HepG2 (cell line): Measurements from ENCODE around the gene RRP9. TPM values are rescaled to one million over a fixed set of nuclear protein-coding genes. Genes with fewer than 3 reads are reported as not detected.
A peak's percentile ranks its signal among the peaks of the same experiment; 100 is the strongest.

ENCODE experiments used
- AHR ChIP-seq: IDR thresholded peaks from 2 replicates; pipeline ENCODE4 v1.6.1; 2018; ENCODE audit warnings: missing genetic modification reagents, missing compliant biosample characterization
- ATF7-NPFF ChIP-seq: sonication (generic); formaldehyde crosslinking; IDR thresholded peaks from 2 replicates; pipeline ENCODE4 v1.8.1; 2023; ENCODE audit warnings: mild to moderate bottlenecking, low read depth, missing genetic modification reagents, moderate library complexity
- BCLAF1 ChIP-seq: fragments of 450-650 bp; IDR thresholded peaks from 2 replicates; pipeline ENCODE4 v1.6.1; 2017; ENCODE audit warnings: mild to moderate bottlenecking
- E2F2 ChIP-seq: sonication (generic); formaldehyde crosslinking; IDR thresholded peaks from 2 replicates; pipeline ENCODE4 v1.4.0; 2020; ENCODE audit warnings: missing genetic modification reagents, borderline replicate concordance
- FOXM1 ChIP-seq: sonication (generic); formaldehyde crosslinking; IDR thresholded peaks from 2 replicates; pipeline ENCODE4 v1.5.0; 2020; ENCODE audit warnings: missing genetic modification reagents
- GPN1 ChIP-seq: sonication (generic); formaldehyde crosslinking; IDR thresholded peaks from 2 replicates; pipeline ENCODE4 v1.5.1; 2020; ENCODE audit warnings: missing genetic modification reagents, borderline replicate concordance
- HOXA7 ChIP-seq: sonication (generic); formaldehyde crosslinking; IDR thresholded peaks from 2 replicates; pipeline ENCODE4 v1.8.1; 2022; ENCODE audit warnings: mild to moderate bottlenecking, missing genetic modification reagents, moderate library complexity
- KDM2A ChIP-seq: sonication (generic); formaldehyde crosslinking; IDR thresholded peaks from 2 replicates; pipeline ENCODE4 v1.4.0; 2020; ENCODE audit warnings: low read depth, missing genetic modification reagents, borderline replicate concordance
- KDM4B ChIP-seq: sonication (generic); formaldehyde crosslinking; IDR thresholded peaks from 2 replicates; pipeline ENCODE4 v1.4.0; 2020; ENCODE audit warnings: missing genetic modification reagents
- MAF1 ChIP-seq: sonication (generic); formaldehyde crosslinking; IDR thresholded peaks from 2 replicates; pipeline ENCODE4 v1.5.0; 2020; ENCODE audit warnings: missing genetic modification reagents, borderline replicate concordance
- NR3C1 ChIP-seq: sonication (generic); formaldehyde crosslinking; IDR thresholded peaks from 2 replicates; pipeline ENCODE4 v1.4.0; 2020; ENCODE audit warnings: missing genetic modification reagents
- RBFOX2 ChIP-seq: fragments of 200-400 bp; formaldehyde crosslinking; IDR thresholded peaks from 2 replicates; pipeline ENCODE4 v1.6.1; 2017; ENCODE audit warnings: low read depth, mild to moderate bottlenecking, low read length
- RELA ChIP-seq: sonication (generic); formaldehyde crosslinking; IDR thresholded peaks from 2 replicates; pipeline ENCODE4 v1.4.0; 2020; ENCODE audit warnings: missing genetic modification reagents
- RORA ChIP-seq: sonication (generic); formaldehyde crosslinking; IDR thresholded peaks from 2 replicates; pipeline ENCODE4 v1.5.0; 2020; ENCODE audit warnings: mild to moderate bottlenecking, missing genetic modification reagents, moderate library complexity
- SRSF9 ChIP-seq: fragments of 200-400 bp; formaldehyde crosslinking; IDR thresholded peaks from 2 replicates; pipeline ENCODE4 v1.6.1; 2018; ENCODE audit warnings: borderline replicate concordance, mild to moderate bottlenecking, low read depth, low read length; ENCODE audit not compliant: insufficient read depth, poor library complexity, severe bottlenecking
- ZBTB46 ChIP-seq: sonication (generic); formaldehyde crosslinking; IDR thresholded peaks from 2 replicates; pipeline ENCODE4 v1.4.0; 2020; ENCODE audit warnings: mild to moderate bottlenecking, missing genetic modification reagents, borderline replicate concordance
- ZNF12 ChIP-seq: sonication (generic); formaldehyde crosslinking; IDR thresholded peaks from 2 replicates; pipeline ENCODE4 v1.5.0; 2020; ENCODE audit warnings: missing genetic modification reagents
- ZNF292 ChIP-seq: sonication (generic); formaldehyde crosslinking; IDR thresholded peaks from 2 replicates; pipeline ENCODE4 v1.8.1; 2022; ENCODE audit warnings: mild to moderate bottlenecking, low read depth, missing genetic modification reagents, borderline replicate concordance
- ZNF329 ChIP-seq: sonication (generic); formaldehyde crosslinking; IDR thresholded peaks from 2 replicates; pipeline ENCODE4 v1.9.0; 2021; ENCODE audit warnings: low read depth, mild to moderate bottlenecking, missing genetic modification reagents
- ZNF558 ChIP-seq: sonication (generic); formaldehyde crosslinking; IDR thresholded peaks from 2 replicates; pipeline ENCODE4 v1.9.0; 2022; ENCODE audit warnings: mild to moderate bottlenecking, missing genetic modification reagents, borderline replicate concordance
- ZNF563 ChIP-seq: sonication (generic); formaldehyde crosslinking; IDR thresholded peaks from 2 replicates; pipeline ENCODE4 v1.8.0; 2022; ENCODE audit warnings: mild to moderate bottlenecking, moderate library complexity, missing genetic modification reagents
- ZNF644 ChIP-seq: IDR thresholded peaks from 2 replicates; pipeline ENCODE4 v1.6.1; 2016; ENCODE audit warnings: low read depth
- ZNF737 ChIP-seq: sonication (generic); formaldehyde crosslinking; IDR thresholded peaks from 2 replicates; pipeline ENCODE4 v1.5.0; 2020; ENCODE audit warnings: missing genetic modification reagents, mild to moderate bottlenecking, borderline replicate concordance
- ZNF75D ChIP-seq: sonication (generic); formaldehyde crosslinking; IDR thresholded peaks from 2 replicates; pipeline ENCODE4 v1.8.1; 2023; ENCODE audit warnings: missing genetic modification reagents, mild to moderate bottlenecking, borderline replicate concordance
- polyA plus RNA-seq, 8 experiments: library from polyadenylated mRNA; depleted of rRNA in 3 of 8; stranded (reverse) in 7 of 8; unstranded in 1 of 8; fragments of >200 nt; fragmentation: Illumina TruSeq in 4 of 8; extraction: Trizol in 4 of 8; gene quantifications; 2 replicates each; pipeline versions ENCODE4 v1.2.1 to v1.2.3, GENCODE V29; 2011 to 2016; ENCODE audit warnings: low read depth in 4 of 8, missing spikeins in 1 of 8, mixed read lengths in 1 of 8; ENCODE audit not compliant: insufficient read depth in 1 of 8
- total RNA-seq, 5 experiments: library from RNA; depleted of rRNA; stranded (reverse); fragments of >200 nt; fragmentation: Illumina TruSeq; extraction: Trizol; gene quantifications; 2 replicates each; pipeline ENCODE4 v1.2.3, GENCODE V29; 2016; ENCODE audit warnings: low read depth in 1 of 5

RRP9 gene
- total and polyA plus RNA-seq, 2 of the 13 experiments (the other 11 are each of a cell fraction or from before 2014, with no cell fraction given) = 14.8 to 44.0 TPM

GRCh38 chr3:51941798-51942602, at the start of gene RRP9, which contains the start of gene PARP3 (continued):
- peak; percentile 96 for TF ChIP-seq KDM2A (CRISPR knock-in tag)
- no peak for TF ChIP-seq HOXA7 (CRISPR knock-in tag)
- peak; percentile 93 for TF ChIP-seq RBFOX2
- TF ChIP-seq MAF1 (CRISPR knock-in tag) = peak; percentile 20; the same call in 1 of the 2 replicates
- TF ChIP-seq ZNF737 (CRISPR knock-in tag) = peak; percentile 55; the same call in 1 of the 2 replicates
- peak; percentile 90 for TF ChIP-seq ZNF292 (CRISPR knock-in tag)
- no peak for TF ChIP-seq ZNF644
- peak; percentile 77; the same call in 1 of the 2 replicates for TF ChIP-seq KDM4B (CRISPR knock-in tag)
- TF ChIP-seq FOXM1 (CRISPR knock-in tag) = 0 out of 2 replicates have a peak, but pooled peaks have one; percentile 37
- peak; percentile 76; the same call in 1 of the 2 replicates for TF ChIP-seq ZBTB46 (CRISPR knock-in tag)
- peak; percentile 28; the same call in 1 of the 2 replicates for TF ChIP-seq ATF7-NPFF
- no peak for TF ChIP-seq BCLAF1
- no peak for TF ChIP-seq SRSF9
- TF ChIP-seq ZNF75D = no peak
- no peak for TF ChIP-seq GPN1
- TF ChIP-seq AHR (CRISPR knock-in tag) = peak; percentile 75; the same call in 1 of the 2 replicates
- peak; percentile 46; the same call in 1 of the 2 replicates for TF ChIP-seq ZNF12 (CRISPR knock-in tag)
- peak; percentile 39; the same call in 1 of the 2 replicates for TF ChIP-seq RELA (CRISPR knock-in tag)
- TF ChIP-seq ZNF558 (CRISPR knock-in tag) = peak; percentile 72; the same call in 1 of the 2 replicates
- peak; percentile 12; the same call in 1 of the 2 replicates for TF ChIP-seq ZNF329
- no peak for TF ChIP-seq NR3C1 (CRISPR knock-in tag)
- TF ChIP-seq E2F2 (CRISPR knock-in tag) = no peak
- TF ChIP-seq ZNF563 (CRISPR knock-in tag) = peak; percentile 97; the same call in 1 of the 2 replicates
- TF ChIP-seq RORA (CRISPR knock-in tag) = no peak
